ENCODE results near the gene TNS4. TPM values are rescaled to one million over a fixed set of nuclear protein-coding genes. Genes with fewer than 3 reads are reported as not detected.
A peak's percentile ranks its signal among the peaks of the same experiment; 100 is the strongest.

Gene TNS4
- polyA plus RNA-seq, 2 of the 4 experiments (the other 2 are of a cell fraction), result 24.2 to 73.5 TPM

- TF ChIP-seq SMC3 (IDR thresholded peaks at IDR 0.05), result peak; percentile 5; the same call in 1 of the 3 replicates
Measured at GRCh38 chr17:40443988-40444899, 57.2 kb downstream of the TNS4 start (continued).

- no peak for FAIRE-seq
- H3K4me2 ChIP-seq, result peak within 1 kb of the TSS; percentile 91
- peak within 1 kb of the TSS; percentile 98 for H3K27ac ChIP-seq
- ChIA-PET CTCF (interaction anchor here (0.8 to 37.5 kb wide), 21 partner anchors 12 to 205 kb away, joined by 3 to 822 read pairs (median 4); partner anchors contain the start of genes CCR7 and TOP2A), POLR2A (interaction anchor here (0.5 to 2.8 kb wide), 27 partner anchors 8 to 486 kb away, joined by 3 to 23 read pairs (median 4); partner anchors contain the start of gene TOP2A)
- H3K9me3 ChIP-seq, result no peaks in the 10 kb centered on the region
- peak; percentile 88 to 89 for DNase-seq (ENCODE audit: low read depth in 1 of 2, low spot score in 1 of 2)
- peak; percentile 68 to 73 for ATAC-seq
- 1% methylated on average over 35 of the region's 98 CpGs for WGBS (ENCODE audit: missing lambda C conversion rate)
- H3K4me3 ChIP-seq, result peak within 1 kb of the TSS; percentile 78
- peaks cover 28% of the 10 kb centered on the region for H3K4me1 ChIP-seq
- TF ChIP-seq ESRRA (IDR thresholded peaks at IDR 0.05; ENCODE audit: borderline replicate concordance, low read length) (no peak), HOXB5 (CRISPR knock-in tag; IDR thresholded peaks at IDR 0.05) (peak; percentile 83; the same call in 1 of the 2 replicates), KDM1A (IDR thresholded peaks at IDR 0.05; ENCODE audit: low read depth) (peak; percentile 76; the same call in 1 of the 2 replicates), FOSB (CRISPR knock-in tag; IDR thresholded peaks at IDR 0.05) (no peak), JUN (IDR thresholded peaks at IDR 0.05) (peak; percentile 97 to 100), BCL3 (IDR thresholded peaks at IDR 0.05) (peak; percentile 99; the same call in 2 of the 3 replicates), SMC3 (IDR thresholded peaks at IDR 0.05) (peak; percentile 24), ZFP36 (IDR thresholded peaks at IDR 0.05; ENCODE audit: borderline replicate concordance, partially characterized antibody) (no peak), GATA3 (IDR thresholded peaks at IDR 0.05; ENCODE audit: borderline replicate concordance) (peak; percentile 22; the same call in 1 of the 2 replicates), TFCP2L1 (CRISPR knock-in tag; IDR thresholded peaks at IDR 0.05) (no peak), HOXB13 (CRISPR knock-in tag; IDR thresholded peaks at IDR 0.05; ENCODE audit: low read depth) (no peak), CEBPB (IDR thresholded peaks at IDR 0.05) (peak; percentile 63 to 79; a peak in 3 of 4 replicates), HES2 (IDR thresholded peaks at IDR 0.05) (no peak), FOSL2 (IDR thresholded peaks at IDR 0.05) (no peak), FOSL2 (CRISPR knock-in tag; IDR thresholded peaks at IDR 0.05) (0 out of 2 replicates have a peak, but pooled peaks have one; percentile 3), E2F6 (IDR thresholded peaks at IDR 0.05; ENCODE audit: borderline replicate concordance, low read depth) (no peak), NFE2L2 (conservative IDR thresholded peaks at IDR 0.05; ENCODE audit: low read length) (no peak), KDM5A (IDR thresholded peaks at IDR 0.05) (no peak), RAD21 (conservative IDR thresholded peaks at IDR 0.05 in 1 of 2, IDR thresholded peaks at IDR 0.05 in 1 of 2) (peak; percentile 27 to 34; a peak in 1 of 5 replicates), PBX3 (IDR thresholded peaks at IDR 0.05) (0 out of 2 replicates have a peak, but pooled peaks have one; percentile 15), EHMT2 (IDR thresholded peaks at IDR 0.05; ENCODE audit: low read depth) (no peak), HOXA7 (CRISPR knock-in tag; IDR thresholded peaks at IDR 0.05) (no peak), CBX2 (IDR thresholded peaks at IDR 0.05; ENCODE audit: borderline replicate concordance, low read depth) (no peak), ZNF302 (CRISPR knock-in tag; IDR thresholded peaks at IDR 0.05) (no peak), TP53 (CRISPR knock-in tag; IDR thresholded peaks at IDR 0.05) (no peak), POLR2A (IDR thresholded peaks at IDR 0.05; ENCODE audit: low read length) (peak; percentile 98), PHF8 (IDR thresholded peaks at IDR 0.05; ENCODE audit: borderline replicate concordance, low read depth) (peak; percentile 38), RCOR1 (IDR thresholded peaks at IDR 0.05; ENCODE audit: low read depth, low read length) (no peak), POLR2AphosphoS2 (conservative IDR thresholded peaks at IDR 0.05; ENCODE audit: low read length) (no peak; the same call in 1 of the 2 replicates), MYC (IDR thresholded peaks at IDR 0.05; ENCODE audit: borderline replicate concordance, low read length) (0 out of 2 replicates have a peak, but pooled peaks have one; percentile 21), CTCF (IDR thresholded peaks at IDR 0.05) (peak; percentile 44), MAX (IDR thresholded peaks at IDR 0.05) (peak; percentile 83)
Measured at GRCh38 chr17:40443196-40443987, 58.0 kb downstream of the TNS4 start, which contains the start of gene IGFBP4. Gene IGFBP4 (plus strand): TSS chr17:40443450. CDS start chr17:40443736, 286 bp downstream.
